ENCODE data around the gene XKR8.

The XKR8 gene, protein sequence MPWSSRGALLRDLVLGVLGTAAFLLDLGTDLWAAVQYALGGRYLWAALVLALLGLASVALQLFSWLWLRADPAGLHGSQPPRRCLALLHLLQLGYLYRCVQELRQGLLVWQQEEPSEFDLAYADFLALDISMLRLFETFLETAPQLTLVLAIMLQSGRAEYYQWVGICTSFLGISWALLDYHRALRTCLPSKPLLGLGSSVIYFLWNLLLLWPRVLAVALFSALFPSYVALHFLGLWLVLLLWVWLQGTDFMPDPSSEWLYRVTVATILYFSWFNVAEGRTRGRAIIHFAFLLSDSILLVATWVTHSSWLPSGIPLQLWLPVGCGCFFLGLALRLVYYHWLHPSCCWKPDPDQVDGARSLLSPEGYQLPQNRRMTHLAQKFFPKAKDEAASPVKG

DNA sequence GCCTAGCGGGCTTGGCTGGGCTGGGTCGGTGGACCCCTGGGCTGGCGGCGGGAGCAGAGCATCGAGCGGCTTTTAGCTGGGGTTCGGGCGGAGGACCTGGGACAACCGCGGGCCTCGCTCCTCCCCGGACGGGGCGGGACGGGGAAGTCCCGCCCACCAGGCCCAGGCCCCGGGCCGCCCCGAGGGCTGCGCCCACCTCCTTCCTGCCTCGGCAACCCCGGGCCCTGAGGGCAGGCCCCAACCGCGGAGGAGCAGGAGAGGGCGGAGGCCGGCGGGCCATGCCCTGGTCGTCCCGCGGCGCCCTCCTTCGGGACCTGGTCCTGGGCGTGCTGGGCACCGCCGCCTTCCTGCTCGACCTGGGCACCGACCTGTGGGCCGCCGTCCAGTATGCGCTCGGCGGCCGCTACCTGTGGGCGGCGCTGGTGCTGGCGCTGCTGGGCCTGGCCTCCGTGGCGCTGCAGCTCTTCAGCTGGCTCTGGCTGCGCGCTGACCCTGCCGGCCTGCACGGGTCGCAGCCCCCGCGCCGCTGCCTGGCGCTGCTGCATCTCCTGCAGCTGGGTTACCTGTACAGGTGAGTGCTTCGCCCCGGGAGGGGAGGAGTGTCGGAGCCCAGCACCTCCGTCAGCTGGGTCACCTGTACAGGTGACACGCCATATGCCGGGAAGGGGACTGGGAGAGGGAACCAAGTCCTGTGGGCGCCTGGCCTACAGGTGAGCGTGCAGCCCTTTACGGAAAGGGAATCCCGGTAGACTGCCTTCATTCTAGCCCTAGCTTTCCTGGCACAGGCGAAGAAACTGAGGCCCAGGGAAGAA, at the start of gene XKR8:
Gene XKR8, plus strand, starts transcription at position 182 of the 812 bp plus-strand sequence. Its CDS starts 97 bp downstream, at position 279.
- Mint-ChIP-seq H3K36me3 (ENCODE audit: low read depth) (no peaks in the 10 kb centered on the region), H3K27me3 (no peaks in the 10 kb centered on the region), H3K27ac (peak within 1 kb of the TSS; percentile 67), H3K9me3 (no peaks in the 10 kb centered on the region), H3K4me1 (ENCODE audit: low read depth) (peaks cover 22% of the 10 kb centered on the region), H3K4me3 (peak within 1 kb of the TSS; percentile 81)

DNA sequence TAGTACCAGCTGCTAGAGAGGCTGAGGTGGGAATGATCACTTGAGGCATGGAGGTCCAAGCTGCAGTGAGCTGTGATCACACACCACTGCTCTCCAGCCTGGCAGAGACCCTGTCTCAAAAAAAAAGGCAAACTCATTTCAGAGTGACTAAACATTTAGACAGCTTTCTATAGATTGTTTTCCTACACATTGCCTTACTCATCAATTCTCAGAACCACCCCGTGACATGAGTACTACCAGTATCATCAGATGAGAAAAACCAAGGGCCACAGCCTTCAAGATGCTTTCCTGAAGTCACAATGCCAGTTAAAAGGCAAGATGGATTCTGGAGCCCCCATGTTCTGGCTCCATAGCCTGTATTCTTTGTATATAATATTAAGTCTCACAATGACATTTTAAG, 47.3 kb upstream of the XKR8 start:
- Mint-ChIP-seq H3K4me3 (peak overlapping the region; percentile 65), H3K27ac (peak overlapping the region; percentile 88), H3K9me3 (no peaks in the 10 kb centered on the region), H3K27me3 (peaks cover 2% of the 10 kb centered on the region), H3K4me1 (ENCODE audit: low read depth) (peaks cover 29% of the 10 kb centered on the region), H3K36me3 (ENCODE audit: low read depth) (peaks cover 43% of the 10 kb centered on the region)

GRCh38 chr1:27915082-27915575, 44.6 kb upstream of the XKR8 start:
- H3K36me3 Mint-ChIP-seq (ENCODE audit: low read depth) = peaks cover 23% of the 10 kb centered on the region
- H3K27me3 Mint-ChIP-seq = peaks cover 4% of the 10 kb centered on the region
- no peaks in the 10 kb centered on the region for H3K9me3 Mint-ChIP-seq
- H3K4me3 Mint-ChIP-seq = peak overlapping the region; percentile 99
- H3K27ac Mint-ChIP-seq = peak overlapping the region; percentile 100
- peaks cover 29% of the 10 kb centered on the region for H3K4me1 Mint-ChIP-seq (ENCODE audit: low read depth)

DNA sequence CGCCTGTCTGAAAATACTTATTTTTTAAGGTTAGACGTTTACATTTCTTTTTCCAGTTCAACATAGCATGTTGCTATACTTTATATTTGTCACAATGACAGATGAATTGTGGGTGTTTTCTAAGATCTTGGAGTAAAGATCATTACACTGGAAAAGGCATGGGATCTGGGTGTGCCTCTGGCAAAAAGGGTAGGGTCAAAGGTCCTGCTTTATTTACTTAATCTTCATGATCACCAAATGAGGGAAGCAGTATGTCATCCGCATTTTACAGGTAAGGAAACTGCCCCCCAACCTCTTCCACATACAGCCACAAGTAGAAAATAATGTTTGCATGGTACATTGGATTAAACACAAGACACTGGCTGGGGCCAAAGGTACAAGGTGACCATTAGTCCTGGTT, 37.5 kb upstream of the XKR8 start:
- Mint-ChIP-seq H3K27me3 (peaks cover 4% of the 10 kb centered on the region), H3K9me3 (no peaks in the 10 kb centered on the region), H3K4me3 (no peak overlapping the region), H3K27ac (no peak overlapping the region), H3K36me3 (ENCODE audit: low read depth) (no peaks in the 10 kb centered on the region), H3K4me1 (ENCODE audit: low read depth) (no peaks in the 10 kb centered on the region)

DNA sequence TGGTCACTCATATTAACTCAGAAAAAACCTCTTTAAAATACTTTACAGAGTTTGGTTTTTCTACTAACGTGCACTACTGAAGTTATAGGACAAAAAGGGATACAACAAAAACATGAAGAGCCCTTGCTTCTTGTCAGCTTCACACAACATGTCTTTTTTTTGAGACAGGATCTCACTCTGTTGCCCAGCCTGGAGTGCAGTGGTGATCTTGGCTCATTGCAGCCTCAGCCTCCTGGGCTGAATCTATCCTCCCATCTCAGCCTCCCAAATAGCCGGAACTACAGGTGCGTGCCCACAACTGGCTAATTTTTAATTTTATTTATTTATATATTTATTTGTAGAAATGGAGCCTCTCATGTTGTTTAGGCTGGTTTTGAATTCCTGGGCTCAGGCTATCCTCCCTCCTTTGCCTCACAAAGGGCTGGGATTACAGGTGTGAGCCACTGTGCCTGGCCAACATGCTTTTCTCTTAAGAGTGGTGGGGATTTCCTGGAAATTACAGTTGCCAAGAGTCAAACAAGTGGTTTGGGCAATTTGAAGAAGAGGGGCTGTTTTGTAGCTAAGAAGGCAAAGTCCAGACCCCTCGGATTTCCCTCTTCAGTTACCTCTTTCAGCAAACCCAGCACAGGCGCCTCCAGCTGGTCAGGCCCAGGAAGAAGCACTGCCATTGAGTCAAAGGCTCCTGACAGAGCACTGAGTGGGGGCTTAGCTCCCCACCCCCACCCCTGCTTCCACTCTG, 31.4 kb upstream of the XKR8 start:
- peaks cover 3% of the 10 kb centered on the region for H3K27me3 Mint-ChIP-seq

DNA sequence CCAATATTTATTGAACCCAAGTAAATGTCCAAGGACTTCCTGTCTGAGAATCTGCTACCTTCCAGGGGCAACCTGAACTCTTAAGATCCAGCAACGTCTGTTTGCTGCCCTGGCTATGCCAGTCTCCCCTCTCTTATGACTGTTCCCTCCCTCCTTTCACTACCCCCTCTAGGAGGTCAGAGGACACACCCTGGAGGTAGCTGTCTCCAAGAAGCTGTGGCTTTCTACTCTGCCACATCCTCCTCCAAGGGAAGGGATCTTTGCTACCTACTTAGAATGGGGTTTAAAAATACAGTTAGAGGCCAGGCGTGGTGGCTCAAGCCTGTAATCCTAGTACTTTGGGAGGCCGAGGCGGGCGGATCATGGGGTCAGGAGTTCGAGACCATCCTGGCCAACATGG, 28.6 kb upstream of the XKR8 start:
- Mint-ChIP-seq H3K4me1 (ENCODE audit: low read depth) (peaks cover 14% of the 10 kb centered on the region), H3K9me3 (no peaks in the 10 kb centered on the region), H3K27ac (no peak overlapping the region), H3K36me3 (ENCODE audit: low read depth) (no peaks in the 10 kb centered on the region), H3K4me3 (no peak overlapping the region), H3K27me3 (peaks cover 18% of the 10 kb centered on the region)

More for the DNA sequence above, 31.4 kb upstream of the XKR8 start:
- no peaks in the 10 kb centered on the region for H3K36me3 Mint-ChIP-seq (ENCODE audit: low read depth)
- no peak overlapping the region for H3K27ac Mint-ChIP-seq
- H3K9me3 Mint-ChIP-seq = no peaks in the 10 kb centered on the region
- no peak overlapping the region for H3K4me3 Mint-ChIP-seq
- H3K4me1 Mint-ChIP-seq (ENCODE audit: low read depth) = no peaks in the 10 kb centered on the region

DNA sequence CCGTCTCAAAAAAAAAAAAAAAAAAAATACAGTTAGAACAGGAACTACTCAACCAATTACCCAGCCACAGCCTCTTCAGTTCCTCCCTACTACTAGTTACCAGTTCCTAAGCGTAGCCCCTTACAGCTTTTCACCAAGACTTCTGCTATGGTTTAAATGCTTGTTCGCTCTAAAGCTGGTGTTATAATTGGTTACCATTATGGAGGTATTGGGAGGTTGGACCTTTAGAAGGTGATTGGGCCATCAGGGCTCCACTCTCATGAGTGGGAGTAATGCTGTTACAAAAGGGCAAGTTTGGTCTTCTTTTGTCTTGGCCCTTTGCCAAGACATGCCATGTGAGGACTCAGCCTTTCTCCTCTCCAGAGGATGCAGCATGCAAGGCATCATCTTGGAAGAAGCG, 28.0 kb upstream of the XKR8 start:
- Mint-ChIP-seq H3K4me3 (no peak overlapping the region), H3K36me3 (ENCODE audit: low read depth) (no peaks in the 10 kb centered on the region), H3K27ac (no peak overlapping the region), H3K9me3 (no peaks in the 10 kb centered on the region), H3K27me3 (peaks cover 18% of the 10 kb centered on the region), H3K4me1 (ENCODE audit: low read depth) (peaks cover 14% of the 10 kb centered on the region)

- H3K4me1 Mint-ChIP-seq (ENCODE audit: low read depth) = peaks cover 17% of the 10 kb centered on the region
- H3K36me3 Mint-ChIP-seq (ENCODE audit: low read depth) = no peaks in the 10 kb centered on the region
- no peaks in the 10 kb centered on the region for H3K9me3 Mint-ChIP-seq
- peaks cover 18% of the 10 kb centered on the region for H3K27me3 Mint-ChIP-seq
- H3K4me3 Mint-ChIP-seq = peak within 1 kb of the TSS; percentile 61
- H3K27ac Mint-ChIP-seq = peak within 1 kb of the TSS; percentile 43
Observed at GRCh38 chr1:27934818-27935549, 24.8 kb upstream of the XKR8 start, which contains the start of gene SMPDL3B. SMPDL3B (plus strand) TSS chr1:27935000; CDS start chr1:27935184, 184 bp downstream.

- H3K27ac Mint-ChIP-seq = no peak overlapping the region
- no peaks in the 10 kb centered on the region for H3K36me3 Mint-ChIP-seq (ENCODE audit: low read depth)
- no peaks in the 10 kb centered on the region for H3K9me3 Mint-ChIP-seq
- peaks cover 17% of the 10 kb centered on the region for H3K4me1 Mint-ChIP-seq (ENCODE audit: low read depth)
- H3K27me3 Mint-ChIP-seq = peaks cover 18% of the 10 kb centered on the region
- peak overlapping the region; percentile 61 for H3K4me3 Mint-ChIP-seq
Observed at GRCh38 chr1:27935721-27936120, 24.1 kb upstream of the XKR8 start.

- no peaks in the 10 kb centered on the region for H3K36me3 Mint-ChIP-seq (ENCODE audit: low read depth)
- no peak overlapping the region for H3K4me3 Mint-ChIP-seq
- no peaks in the 10 kb centered on the region for H3K9me3 Mint-ChIP-seq
- H3K4me1 Mint-ChIP-seq (ENCODE audit: low read depth) = peaks cover 17% of the 10 kb centered on the region
- H3K27ac Mint-ChIP-seq = no peak overlapping the region
- peaks cover 18% of the 10 kb centered on the region for H3K27me3 Mint-ChIP-seq
Observed at GRCh38 chr1:27936370-27936769, 23.4 kb upstream of the XKR8 start.

DNA sequence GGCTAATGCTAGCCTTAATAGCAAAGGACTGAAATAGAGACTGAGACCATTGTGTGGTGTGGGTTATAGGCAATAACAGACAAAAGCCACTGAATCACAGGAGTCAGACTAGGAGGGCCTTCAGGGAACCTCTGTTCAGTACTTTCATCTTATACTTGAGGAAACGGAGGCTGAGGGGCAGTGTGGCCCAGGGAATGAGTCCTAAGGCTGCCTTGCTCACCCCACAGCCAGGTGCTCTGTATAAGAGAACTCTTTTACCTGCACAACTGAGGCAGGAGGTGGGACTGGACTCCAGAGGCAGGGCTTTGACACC, 22.3 kb upstream of the XKR8 start:
- Mint-ChIP-seq H3K27ac (no peak overlapping the region), H3K4me1 (ENCODE audit: low read depth) (peaks cover 17% of the 10 kb centered on the region), H3K27me3 (peaks cover 18% of the 10 kb centered on the region), H3K9me3 (no peaks in the 10 kb centered on the region), H3K4me3 (no peak overlapping the region), H3K36me3 (ENCODE audit: low read depth) (no peaks in the 10 kb centered on the region)

GRCh38 chr1:27938488-27938887, 21.3 kb upstream of the XKR8 start:
- no peaks in the 10 kb centered on the region for H3K9me3 Mint-ChIP-seq
- H3K36me3 Mint-ChIP-seq (ENCODE audit: low read depth) = no peaks in the 10 kb centered on the region
- no peak overlapping the region for H3K27ac Mint-ChIP-seq
- H3K4me1 Mint-ChIP-seq (ENCODE audit: low read depth) = peaks cover 24% of the 10 kb centered on the region
- peaks cover 15% of the 10 kb centered on the region for H3K27me3 Mint-ChIP-seq
- H3K4me3 Mint-ChIP-seq = no peak overlapping the region

GRCh38 chr1:27940297-27940696, 19.5 kb upstream of the XKR8 start:
- H3K9me3 Mint-ChIP-seq = no peaks in the 10 kb centered on the region
- H3K4me1 Mint-ChIP-seq (ENCODE audit: low read depth) = peaks cover 24% of the 10 kb centered on the region
- peaks cover 7% of the 10 kb centered on the region for H3K27me3 Mint-ChIP-seq
- no peaks in the 10 kb centered on the region for H3K36me3 Mint-ChIP-seq (ENCODE audit: low read depth)
- H3K4me3 Mint-ChIP-seq = no peak overlapping the region
- peak overlapping the region; percentile 11 for H3K27ac Mint-ChIP-seq

GRCh38 chr1:27940870-27941560, 18.8 kb upstream of the XKR8 start:
- Mint-ChIP-seq H3K4me3 (no peak overlapping the region), H3K27me3 (no peaks in the 10 kb centered on the region), H3K9me3 (no peaks in the 10 kb centered on the region), H3K4me1 (ENCODE audit: low read depth) (peaks cover 19% of the 10 kb centered on the region), H3K36me3 (ENCODE audit: low read depth) (no peaks in the 10 kb centered on the region), H3K27ac (no peak overlapping the region)

Data from stimulated activated naive CD8-positive, alpha-beta T cell treated with anti-CD3 and anti-CD28 coated beads, Interleukin-15, Interleukin-2, amounts not matched to agents 100 ng/mL and 50 ng/mL, for 24 hours (primary cell).